ENCODE data around the gene TOP2A.

TOP2A gene

DNA sequence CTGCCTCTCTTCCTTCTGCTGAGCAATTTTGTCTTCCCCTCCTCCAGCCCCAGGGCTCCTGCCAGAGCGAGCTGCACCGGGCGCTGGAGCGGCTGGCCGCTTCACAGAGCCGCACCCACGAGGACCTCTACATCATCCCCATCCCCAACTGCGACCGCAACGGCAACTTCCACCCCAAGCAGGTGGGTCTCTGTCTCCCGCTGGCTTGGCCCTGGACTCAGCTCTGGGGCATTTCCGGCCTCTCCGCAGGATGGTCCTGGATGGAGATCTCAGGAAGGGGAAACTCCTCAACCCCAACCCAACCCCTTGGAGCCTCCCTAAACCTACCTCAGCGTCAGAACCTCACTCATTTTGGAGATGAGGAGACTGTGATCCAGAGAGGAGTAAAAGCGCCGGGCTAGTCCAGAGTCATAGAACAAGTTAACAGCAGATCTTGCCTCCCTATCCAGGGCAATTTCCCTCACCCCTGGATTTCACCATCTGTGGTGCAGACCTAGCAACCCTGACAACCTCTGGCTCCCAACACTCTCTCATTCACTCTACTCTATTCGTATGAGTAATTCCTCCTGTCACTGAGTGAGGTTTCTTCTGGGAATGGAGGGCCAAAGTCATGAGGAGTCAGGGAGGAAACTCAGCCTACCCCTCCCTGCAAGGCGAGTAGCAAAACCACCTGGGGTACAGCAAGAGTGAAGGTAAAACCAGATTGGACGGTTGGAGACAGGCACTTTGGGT, 36.4 kb upstream of the TOP2A start:
- in situ Hi-C loops (cut with MboI; ENCODE audit: low sequenced_read_pairs): no loop called here

- in situ Hi-C loops (cut with MboI; ENCODE audit: low sequenced_read_pairs): no loop called here
Measured at GRCh38 chr17:40452921-40453378, 35.3 kb upstream of the TOP2A start.

GRCh38 chr17:40452216-40452787, 34.6 kb upstream of the TOP2A start:
- in situ Hi-C loops (cut with MboI; ENCODE audit: low sequenced_read_pairs): no loop called here

DNA sequence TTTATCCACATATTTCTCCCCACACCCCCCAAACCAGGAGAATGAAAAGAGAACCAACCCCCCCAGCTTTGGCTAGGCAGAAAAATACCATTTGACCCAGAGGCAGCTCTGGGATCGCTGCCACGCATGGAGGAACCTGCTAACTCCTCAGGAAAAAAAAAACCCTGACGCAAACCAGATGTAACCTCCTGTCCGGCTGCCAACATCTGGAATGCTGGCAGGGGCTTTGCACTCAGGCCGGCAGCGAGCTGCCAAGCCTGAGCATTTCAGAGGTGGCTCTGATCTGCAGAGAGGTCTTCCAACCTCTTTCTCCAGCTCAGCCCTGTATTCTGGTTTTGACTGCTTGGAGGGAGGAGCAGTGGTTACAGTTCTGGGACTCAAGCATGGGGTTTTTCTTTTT, 33.7 kb upstream of the TOP2A start:
- in situ Hi-C loops (cut with MboI; ENCODE audit: low sequenced_read_pairs): no loop called here

DNA sequence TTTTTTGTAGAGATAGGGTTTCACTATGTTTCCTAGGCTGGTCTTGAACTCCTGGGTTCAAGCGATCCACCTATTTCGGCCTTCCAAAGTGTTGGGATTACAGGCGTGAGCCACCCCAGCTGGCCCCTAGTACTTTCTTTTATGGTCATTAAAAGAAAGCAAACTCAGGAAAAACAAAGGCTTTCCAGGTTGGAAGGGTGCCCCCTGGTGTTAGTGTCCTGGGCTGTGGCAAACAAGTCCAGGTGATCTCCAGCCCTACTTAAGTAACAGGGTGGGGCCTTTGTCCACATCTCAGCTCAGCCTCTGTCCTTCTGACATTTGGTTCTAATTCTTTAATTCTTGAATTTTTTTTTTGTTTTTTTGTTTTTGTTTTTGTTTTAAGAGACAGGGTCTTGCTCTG, 32.5 kb upstream of the TOP2A start:
- in situ Hi-C loops (cut with MboI; ENCODE audit: low sequenced_read_pairs): no loop called here

GRCh38 chr17:40448639-40449261, 31.1 kb upstream of the TOP2A start:
- in situ Hi-C loops (cut with MboI; ENCODE audit: low sequenced_read_pairs): no loop called here

DNA sequence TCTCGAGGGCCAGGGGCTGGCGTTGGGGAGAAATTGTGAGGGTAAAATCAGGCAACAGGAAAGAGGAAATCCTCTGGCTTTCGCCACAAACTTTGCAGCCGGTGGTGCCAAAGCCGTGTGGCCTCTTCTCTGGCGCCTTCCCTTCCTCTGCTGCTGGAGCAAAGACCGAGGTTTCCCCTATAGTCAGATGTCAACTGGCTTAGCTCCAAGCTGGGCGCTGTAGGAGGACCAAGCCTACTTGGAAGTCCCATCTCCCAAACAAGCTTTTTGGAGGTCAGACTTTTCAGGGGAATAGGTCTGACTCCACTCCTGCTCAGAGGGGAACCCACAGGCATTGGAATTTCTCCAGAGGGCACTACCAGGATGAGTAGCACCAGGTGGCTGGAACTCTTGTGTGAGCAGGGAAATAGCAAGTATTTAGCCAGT, 30.5 kb upstream of the TOP2A start:
- in situ Hi-C loops (cut with MboI; ENCODE audit: low sequenced_read_pairs): no loop called here

DNA sequence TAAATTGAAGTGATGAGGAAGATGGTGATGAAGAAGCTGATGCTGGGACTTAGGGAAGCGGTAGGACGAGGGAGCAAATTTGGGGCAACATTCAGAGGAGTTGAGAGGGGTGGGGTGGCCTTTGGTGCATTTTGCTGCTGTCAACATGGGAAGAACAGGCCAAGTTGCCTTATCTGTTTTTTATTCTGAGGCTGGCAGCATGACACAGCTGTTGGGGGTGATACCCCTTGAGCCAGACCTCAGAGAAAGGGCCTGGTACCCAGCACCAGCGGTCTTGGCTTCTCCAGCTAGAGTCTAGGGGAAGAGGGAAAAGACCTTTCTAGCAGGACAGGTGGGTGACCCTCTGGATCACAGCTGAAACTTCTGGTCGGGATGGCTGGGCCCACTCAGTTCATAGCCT, 30.1 kb upstream of the TOP2A start:
- in situ Hi-C loops (cut with MboI; ENCODE audit: low sequenced_read_pairs): no loop called here

GRCh38 chr17:40447148-40447644, 29.5 kb upstream of the TOP2A start:
- in situ Hi-C loops (cut with MboI; ENCODE audit: low sequenced_read_pairs): no loop called here

DNA sequence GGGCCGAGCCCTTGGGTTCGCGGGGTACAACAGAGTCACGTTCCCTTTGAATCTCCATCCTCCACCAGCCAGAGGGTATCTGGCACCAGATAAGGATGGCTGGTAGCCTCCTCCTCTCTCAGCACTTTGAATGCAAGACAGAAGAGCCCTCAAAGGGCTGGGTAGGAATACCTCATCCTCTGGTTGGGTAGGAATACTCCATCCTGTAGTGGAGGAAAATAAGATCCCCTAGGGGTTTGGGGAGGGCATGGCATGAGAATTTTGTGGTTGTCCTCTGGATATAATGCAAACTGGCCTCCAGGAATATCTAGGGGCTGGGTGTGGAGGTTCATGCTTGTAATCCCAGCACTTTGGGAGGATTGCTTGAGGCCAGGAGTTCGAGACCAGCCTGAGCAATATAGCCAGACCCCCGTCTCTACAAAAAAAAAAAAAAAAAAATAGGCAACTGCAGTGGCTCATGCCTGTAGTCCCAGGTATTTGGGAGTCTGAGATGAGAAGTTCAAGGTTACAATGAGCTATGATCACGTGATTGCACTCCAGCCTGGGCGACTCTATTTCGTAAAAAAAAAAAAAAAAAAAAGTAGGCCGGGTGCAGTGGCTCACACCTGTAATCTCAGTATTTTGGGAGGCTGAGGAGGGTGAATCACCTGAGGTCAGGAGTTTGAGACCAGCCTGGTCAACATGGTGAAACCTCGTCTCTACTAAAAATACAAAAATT, 28.2 kb upstream of the TOP2A start:
- in situ Hi-C loops (cut with MboI; ENCODE audit: low sequenced_read_pairs): no loop called here

- in situ Hi-C loops (cut with MboI; ENCODE audit: low sequenced_read_pairs): no loop called here
Measured at GRCh38 chr17:40443988-40444899, 26.5 kb upstream of the TOP2A start.

GRCh38 chr17:40443196-40443987, 25.7 kb upstream of the TOP2A start, which contains the start of gene IGFBP4:
Gene IGFBP4, plus strand, starts transcription at chr17:40443450. Its CDS starts 286 bp downstream, at chr17:40443736.
- in situ Hi-C loops (cut with MboI; ENCODE audit: low sequenced_read_pairs): no loop called here

DNA sequence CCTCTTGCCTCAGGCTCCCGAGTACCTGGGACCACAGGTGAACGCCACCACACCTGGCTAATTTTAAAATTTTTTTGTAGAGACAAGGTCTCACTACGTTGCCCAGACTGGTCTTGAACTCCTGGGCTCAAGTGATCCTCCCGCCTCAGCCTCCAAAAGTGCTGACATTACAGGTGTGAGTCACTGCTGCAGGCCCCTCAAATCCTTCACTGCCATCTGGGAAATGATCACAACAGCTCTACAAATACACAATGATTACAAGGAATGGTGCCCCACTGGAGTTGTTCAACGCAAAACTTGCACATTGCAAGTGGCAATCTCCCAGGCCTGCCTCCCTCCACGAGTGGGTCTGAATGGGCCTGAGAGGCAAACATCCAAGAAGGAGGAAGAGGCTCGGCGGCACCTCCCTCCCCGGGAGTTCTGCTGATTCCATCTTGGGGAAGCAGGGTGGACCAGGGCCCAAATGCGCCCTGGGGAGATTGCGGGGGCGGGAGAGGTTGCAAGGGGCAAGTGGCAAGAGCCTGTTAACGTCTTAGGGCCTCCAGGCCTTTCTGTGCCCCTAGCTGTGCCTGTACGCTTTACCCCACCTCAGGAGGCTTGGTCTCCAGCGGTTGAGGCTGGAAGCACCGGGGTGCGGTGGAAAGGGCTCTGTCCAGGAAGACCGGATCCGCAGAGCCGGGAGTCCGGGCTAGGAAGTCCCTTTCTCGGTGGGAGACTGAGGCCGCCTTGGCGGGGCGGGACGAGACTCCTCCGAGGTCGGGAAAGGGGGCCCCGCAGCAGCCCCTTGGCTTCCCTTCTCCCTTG, 24.9 kb upstream of the TOP2A start:
- in situ Hi-C loops (cut with MboI; ENCODE audit: low sequenced_read_pairs): no loop called here

DNA sequence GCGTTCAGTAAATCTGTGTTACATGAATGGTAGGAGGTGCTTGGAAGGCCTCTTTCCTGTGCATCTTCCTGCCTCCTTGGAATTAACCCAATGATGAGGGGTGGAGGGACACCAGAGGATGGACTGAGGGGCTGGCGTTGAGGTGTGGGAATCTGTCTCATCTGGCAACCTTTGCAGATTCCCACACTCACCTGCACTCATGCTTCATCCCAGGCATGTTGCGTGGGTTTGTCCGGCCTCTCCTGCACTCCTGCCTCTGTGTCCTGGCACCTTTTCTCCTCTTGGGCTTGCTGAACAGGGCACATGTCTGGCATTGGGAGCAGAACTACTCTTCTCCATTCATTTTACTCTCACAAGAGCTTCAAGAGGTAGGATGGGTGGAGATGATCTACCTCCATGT, 22.5 kb upstream of the TOP2A start:
- in situ Hi-C loops (cut with MboI; ENCODE audit: low sequenced_read_pairs): no loop called here

GRCh38 chr17:40437095-40437732, 19.5 kb upstream of the TOP2A start:
- in situ Hi-C loops (cut with MboI; ENCODE audit: low sequenced_read_pairs): no loop called here

DNA sequence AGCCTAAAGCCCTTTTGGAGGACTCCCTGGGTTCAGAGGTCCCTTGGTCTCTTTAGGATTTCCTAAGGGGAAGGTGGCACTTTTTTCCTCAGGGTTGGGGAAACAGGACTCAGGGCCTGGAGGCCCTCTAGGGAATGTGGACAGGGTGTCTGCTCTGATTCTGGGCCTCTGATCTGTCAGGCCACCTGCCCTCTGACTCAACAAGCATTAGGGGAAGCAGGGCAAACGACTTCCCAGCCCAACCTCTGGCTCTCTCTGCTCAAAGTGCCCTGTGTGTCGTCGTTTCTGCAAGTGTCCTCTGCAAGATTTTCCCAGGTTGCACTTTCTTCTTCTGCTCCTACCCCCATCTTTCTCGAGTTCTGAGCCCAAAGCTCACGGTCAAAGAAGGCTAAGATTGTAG, 18.9 kb upstream of the TOP2A start:
- in situ Hi-C loops (cut with MboI; ENCODE audit: low sequenced_read_pairs): no loop called here

DNA sequence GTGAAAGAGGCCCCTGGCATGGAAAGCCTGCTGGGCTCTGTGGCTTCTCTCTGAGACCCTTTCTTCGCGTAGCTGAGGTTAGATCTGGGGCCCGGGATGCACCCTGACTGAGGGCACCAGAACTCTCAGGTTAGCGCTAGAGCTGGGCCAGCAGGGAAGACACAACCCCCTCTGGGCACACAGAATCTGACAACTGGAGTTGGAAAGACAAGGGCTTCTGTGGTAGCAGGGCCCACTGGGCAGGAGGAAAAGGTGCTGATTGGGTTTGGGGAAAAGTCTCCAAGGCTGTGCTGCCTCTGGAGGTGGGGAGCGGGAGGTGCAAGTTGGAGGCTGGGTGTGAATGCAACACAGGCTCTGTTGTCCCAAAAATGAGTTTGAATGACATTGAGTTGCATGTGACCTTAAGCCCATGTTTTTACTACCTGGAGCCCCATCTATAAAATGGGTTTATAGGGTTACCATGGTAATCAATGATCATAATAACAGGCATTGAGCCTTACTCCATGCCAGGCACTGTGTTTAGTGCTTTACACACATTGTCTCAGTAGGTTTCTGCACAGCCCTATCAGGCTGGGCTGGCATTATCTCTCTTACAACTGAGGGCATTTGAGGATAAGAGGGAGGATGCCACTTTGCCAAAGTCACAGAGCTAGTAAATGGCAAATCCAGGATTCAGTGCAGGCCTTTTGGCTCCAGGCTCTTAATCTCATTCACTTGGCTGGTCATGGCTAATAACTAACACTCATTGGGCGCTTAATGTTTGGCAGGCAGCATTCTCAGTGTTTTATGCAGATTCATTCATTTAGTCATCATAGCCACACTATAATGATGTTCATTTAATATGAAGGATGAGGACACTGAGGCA, 16.1 kb upstream of the TOP2A start:
- in situ Hi-C loops (cut with MboI; ENCODE audit: low sequenced_read_pairs): no loop called here
